Measurements from ENCODE around the gene MTA3. TPM values are rescaled to one million over a fixed set of nuclear protein-coding genes. Genes with fewer than 3 reads are reported as not detected.

Gene MTA3
- total and polyA plus RNA-seq, 2 experiments from 2014 or later = 52.2 to 52.9 TPM

GRCh38 chr2:42770288-42771131 is 202.1 kb downstream of the MTA3 start:
- H3K4me1 ChIP-seq (ENCODE audit: low read depth) = no peaks in the 10 kb centered on the region
- H3K27me3 ChIP-seq = no peaks in the 10 kb centered on the region
- no peaks in the 10 kb centered on the region for H3K36me3 ChIP-seq
- DNase-seq (ENCODE audit: low read depth in 1 of 2, low spot score in 1 of 2) = peak; percentile 68 to 82
- no peak overlapping the region for H3K27ac ChIP-seq
- no peak overlapping the region for H3K4me3 ChIP-seq
- no peaks in the 10 kb centered on the region for H3K9me3 ChIP-seq (ENCODE audit: low read depth)
- peak; percentile 54 for TF ChIP-seq CTCF (IDR thresholded peaks at IDR 0.05; ENCODE audit: low read depth, low read length)

GRCh38 chr2:42771546-42772153 is 203.2 kb downstream of the MTA3 start:
- Histone ChIP-seq H3K27me3 (no peaks in the 10 kb centered on the region), H3K4me3 (no peak overlapping the region), H3K36me3 (no peaks in the 10 kb centered on the region), H3K27ac (no peak overlapping the region), H3K9me3 (ENCODE audit: low read depth) (no peaks in the 10 kb centered on the region), H3K4me1 (ENCODE audit: low read depth) (no peaks in the 10 kb centered on the region)
- no peak for TF ChIP-seq CTCF (IDR thresholded peaks at IDR 0.05; ENCODE audit: low read depth, low read length)
- no peak for DNase-seq (ENCODE audit: low read depth in 1 of 2, low spot score in 1 of 2)

GRCh38 chr2:42775186-42775585 is 206.8 kb downstream of the MTA3 start:
- Histone ChIP-seq H3K4me3 (no peak overlapping the region), H3K36me3 (no peaks in the 10 kb centered on the region), H3K4me1 (ENCODE audit: low read depth) (no peaks in the 10 kb centered on the region), H3K27ac (no peak overlapping the region), H3K27me3 (no peaks in the 10 kb centered on the region), H3K9me3 (ENCODE audit: low read depth) (no peaks in the 10 kb centered on the region)
- DNase-seq (ENCODE audit: low read depth in 1 of 2, low spot score in 1 of 2) = no peak
- TF ChIP-seq CTCF (IDR thresholded peaks at IDR 0.05; ENCODE audit: low read depth, low read length) = no peak

- no peak for TF ChIP-seq CTCF (IDR thresholded peaks at IDR 0.05; ENCODE audit: low read depth, low read length)
- Histone ChIP-seq H3K4me1 (ENCODE audit: low read depth) (no peaks in the 10 kb centered on the region), H3K9me3 (ENCODE audit: low read depth) (no peaks in the 10 kb centered on the region), H3K27ac (no peak overlapping the region), H3K27me3 (no peaks in the 10 kb centered on the region), H3K4me3 (no peak overlapping the region), H3K36me3 (no peaks in the 10 kb centered on the region)
- no peak for DNase-seq (ENCODE audit: low read depth in 1 of 2, low spot score in 1 of 2)
Measured at GRCh38 chr2:42775810-42776209, 207.4 kb downstream of the MTA3 start.

GRCh38 chr2:42777883-42778805 is 209.7 kb downstream of the MTA3 start:
- H3K4me1 ChIP-seq (ENCODE audit: low read depth) = no peaks in the 10 kb centered on the region
- no peak overlapping the region for H3K27ac ChIP-seq
- no peaks in the 10 kb centered on the region for H3K36me3 ChIP-seq
- H3K9me3 ChIP-seq (ENCODE audit: low read depth) = no peaks in the 10 kb centered on the region
- TF ChIP-seq CTCF (IDR thresholded peaks at IDR 0.05; ENCODE audit: low read depth, low read length) = no peak
- no peak overlapping the region for H3K4me3 ChIP-seq
- no peak for DNase-seq (ENCODE audit: low read depth in 1 of 2, low spot score in 1 of 2)
- H3K27me3 ChIP-seq = no peaks in the 10 kb centered on the region
